ENCODE data around the gene BRAT1. TPM values are rescaled to one million over a fixed set of nuclear protein-coding genes. Genes with fewer than 3 reads are reported as not detected.
"Not testable (repeated sequence)": the region's sequence is repeated elsewhere in the genome, so short reads cannot be mapped to it uniquely, and the experiment has no call there.

BRAT1 gene
- 10 to 100 TPM; 22.8 to 44.1 (median 36.6) TPM for polyA plus RNA-seq (ENCODE audit: insufficient read length in 4 of 4)

- DNase-seq (ENCODE audit: low read depth in 4 of 4, low spot score in 2 of 4): peak; percentile 81 to 87 (median 83)
Observed at GRCh38 chr7:2555121-2556052, at the start of gene BRAT1. Gene BRAT1 (minus strand): TSS chr7:2555524. CDS start chr7:2554431, 1,093 bp downstream.

- DNase-seq (ENCODE audit: low read depth in 4 of 4, low spot score in 2 of 4): no peak
Observed at GRCh38 chr7:2604608-2605174, 49.4 kb upstream of the BRAT1 start.

GRCh38 chr7:2603044-2603965 lies 48.0 kb upstream of the BRAT1 start:
- no peak for DNase-seq (ENCODE audit: low read depth in 4 of 4, low spot score in 2 of 4)

GRCh38 chr7:2602406-2603043 lies 47.2 kb upstream of the BRAT1 start:
- no peak for DNase-seq (ENCODE audit: low read depth in 4 of 4, low spot score in 2 of 4)

GRCh38 chr7:2601907-2602306 lies 46.6 kb upstream of the BRAT1 start:
- no peak for DNase-seq (ENCODE audit: low read depth in 4 of 4, low spot score in 2 of 4)

- no peak for DNase-seq (ENCODE audit: low read depth in 4 of 4, low spot score in 2 of 4)
Observed at GRCh38 chr7:2601065-2601464, 45.7 kb upstream of the BRAT1 start.

- DNase-seq (ENCODE audit: low read depth in 4 of 4, low spot score in 2 of 4): no peak
Observed at GRCh38 chr7:2598154-2598823, 43.0 kb upstream of the BRAT1 start.

GRCh38 chr7:2597273-2597640 lies 41.9 kb upstream of the BRAT1 start:
- DNase-seq (ENCODE audit: low read depth in 4 of 4, low spot score in 2 of 4): no peak

GRCh38 chr7:2596464-2597272 lies 41.3 kb upstream of the BRAT1 start:
- no peak for DNase-seq (ENCODE audit: low read depth in 4 of 4, low spot score in 2 of 4)

- DNase-seq (ENCODE audit: low read depth in 4 of 4, low spot score in 2 of 4): no peak
Observed at GRCh38 chr7:2595258-2595860, 40.0 kb upstream of the BRAT1 start.

GRCh38 chr7:2594599-2594998 lies 39.3 kb upstream of the BRAT1 start:
- DNase-seq (ENCODE audit: low read depth in 4 of 4, low spot score in 2 of 4): no peak

- no peak for DNase-seq (ENCODE audit: low read depth in 4 of 4, low spot score in 2 of 4)
Observed at GRCh38 chr7:2593036-2593727, 37.9 kb upstream of the BRAT1 start.

- no peak for DNase-seq (ENCODE audit: low read depth in 4 of 4, low spot score in 2 of 4)
Observed at GRCh38 chr7:2592375-2592865, 37.1 kb upstream of the BRAT1 start.

- not testable (repeated sequence) for DNase-seq (ENCODE audit: low read depth in 4 of 4, low spot score in 2 of 4)
Observed at GRCh38 chr7:2589941-2590340, 34.6 kb upstream of the BRAT1 start.

GRCh38 chr7:2589341-2589740 lies 34.0 kb upstream of the BRAT1 start:
- no peak for DNase-seq (ENCODE audit: low read depth in 4 of 4, low spot score in 2 of 4)

GRCh38 chr7:2587778-2588177 lies 32.5 kb upstream of the BRAT1 start:
- DNase-seq (ENCODE audit: low read depth in 4 of 4, low spot score in 2 of 4): no peak

- no peak for DNase-seq (ENCODE audit: low read depth in 4 of 4, low spot score in 2 of 4)
Observed at GRCh38 chr7:2587134-2587533, 31.8 kb upstream of the BRAT1 start.
